Fibroblast of lung (primary cell): ENCODE results near the gene PRRC2A.

Experiments used
- EZH2 ChIP-seq: IDR thresholded peaks from 2 replicates; pipeline ENCODE4 v1.5.1; 2012; ENCODE audit warnings: low read length, control low read depth, mild to moderate bottlenecking; ENCODE audit errors: missing control alignments
- TF ChIP-seq, protein P1 (sequence below), 2 donors: IDR thresholded peaks in 1 of 2; conservative IDR thresholded peaks in 1 of 2; 1 replicate in 1 of 2; 2 replicates in 1 of 2; pipeline ENCODE4 v1.5.1; 2011 to 2012; ENCODE audit warnings: low read length in 2 of 2, control low read depth in 1 of 2, inconsistent platforms in 1 of 2, low read depth in 1 of 2, mild to moderate bottlenecking in 1 of 2

DNA sequence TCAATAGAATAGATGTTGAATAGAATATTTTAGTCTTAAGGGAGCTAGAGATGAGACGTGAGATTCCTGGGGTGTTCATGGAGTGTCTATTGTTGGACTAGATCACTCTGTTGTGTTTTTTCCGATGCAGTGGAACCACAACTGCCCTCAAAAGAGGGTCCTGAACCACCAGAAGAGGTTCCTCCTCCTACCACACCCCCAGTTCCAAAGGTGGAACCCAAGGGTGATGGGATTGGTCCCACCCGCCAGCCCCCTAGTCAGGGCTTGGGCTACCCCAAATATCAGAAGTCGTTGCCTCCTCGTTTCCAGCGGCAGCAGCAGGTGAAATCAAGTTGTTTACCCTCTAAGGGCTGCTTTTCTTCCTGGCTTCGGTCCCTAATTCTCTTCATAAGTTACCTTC, 8.5 kb downstream of the PRRC2A start:
- TF ChIP-seq, protein P1, sequence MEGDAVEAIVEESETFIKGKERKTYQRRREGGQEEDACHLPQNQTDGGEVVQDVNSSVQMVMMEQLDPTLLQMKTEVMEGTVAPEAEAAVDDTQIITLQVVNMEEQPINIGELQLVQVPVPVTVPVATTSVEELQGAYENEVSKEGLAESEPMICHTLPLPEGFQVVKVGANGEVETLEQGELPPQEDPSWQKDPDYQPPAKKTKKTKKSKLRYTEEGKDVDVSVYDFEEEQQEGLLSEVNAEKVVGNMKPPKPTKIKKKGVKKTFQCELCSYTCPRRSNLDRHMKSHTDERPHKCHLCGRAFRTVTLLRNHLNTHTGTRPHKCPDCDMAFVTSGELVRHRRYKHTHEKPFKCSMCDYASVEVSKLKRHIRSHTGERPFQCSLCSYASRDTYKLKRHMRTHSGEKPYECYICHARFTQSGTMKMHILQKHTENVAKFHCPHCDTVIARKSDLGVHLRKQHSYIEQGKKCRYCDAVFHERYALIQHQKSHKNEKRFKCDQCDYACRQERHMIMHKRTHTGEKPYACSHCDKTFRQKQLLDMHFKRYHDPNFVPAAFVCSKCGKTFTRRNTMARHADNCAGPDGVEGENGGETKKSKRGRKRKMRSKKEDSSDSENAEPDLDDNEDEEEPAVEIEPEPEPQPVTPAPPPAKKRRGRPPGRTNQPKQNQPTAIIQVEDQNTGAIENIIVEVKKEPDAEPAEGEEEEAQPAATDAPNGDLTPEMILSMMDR (conservative IDR thresholded peaks at IDR 0.05 in 1 of 2, IDR thresholded peaks at IDR 0.05 in 1 of 2; ENCODE audit: low read depth in 1 of 2, low read length in 2 of 2): no peak
- TF ChIP-seq EZH2: no peak
